Stomach (tissue), 9 donors: ENCODE results near the gene ZBTB7B. TPM values are rescaled to one million over a fixed set of nuclear protein-coding genes. Genes with fewer than 3 reads are reported as not detected.

Experiments
- DNase-seq, 2 donors: peaks; one replicate each; pipeline versions ENCODE4 v3.0.0 to v3.0.0-alpha.2; 2013 to 2019
- H3K27ac ChIP-seq, 5 donors: fragments of 200-600 bp in 4 of 5; sonication (generic) in 4 of 5; one replicate each; pipeline ENCODE4 v1.5.1; 2013 to 2019; ENCODE audit warnings: mild to moderate bottlenecking in 1 of 5, moderate library complexity in 1 of 5
- H3K27me3 ChIP-seq, 3 donors: fragments of 200-600 bp; sonication (generic); one replicate each; pipeline ENCODE4 v1.5.1; 2017 to 2019; ENCODE audit warnings: mixed run types in 1 of 3
- H3K36me3 ChIP-seq, 4 donors: fragments of 200-600 bp; sonication (generic); 1 replicate in 3 of 4; 2 replicates in 1 of 4; pipeline ENCODE4 v1.5.1; 2016 to 2019
- H3K4me1 ChIP-seq, 4 donors: fragments of 200-600 bp; sonication (generic); one replicate each; pipeline ENCODE4 v1.5.1; 2016 to 2019
- H3K4me3 ChIP-seq, 4 donors: fragments of 200-600 bp; sonication (generic) in 3 of 4; one replicate each; pipeline ENCODE4 v1.5.1; 2016 to 2019; ENCODE audit warnings: mild to moderate bottlenecking in 1 of 4
- H3K9me3 ChIP-seq, 4 donors: fragments of 200-600 bp; sonication (generic); one replicate each; pipeline ENCODE4 v1.5.1; 2016 to 2019
- EP300 ChIP-seq: sonication (generic); formaldehyde crosslinking; IDR thresholded peaks from one replicate; pipeline ENCODE4 v1.6.1; 2017; ENCODE audit warnings: antibody characterized with exemption
- POLR2A ChIP-seq, 4 donors: fragments of 450-650 bp; IDR thresholded peaks; one replicate each; pipeline ENCODE4 v1.6.1; 2016; ENCODE audit warnings: antibody characterized with exemption in 4 of 4, control low read depth in 2 of 4, mild to moderate bottlenecking in 1 of 4, moderate library complexity in 1 of 4
- POLR2AphosphoS5 ChIP-seq, 3 donors: sonication (generic); formaldehyde crosslinking; IDR thresholded peaks; one replicate each; pipeline ENCODE4 v1.6.1; 2016; ENCODE audit warnings: antibody characterized with exemption in 3 of 3
- WGBS, 5 donors: extraction: QIAGEN DNeasy Blood & Tissue Kit in 3 of 5; methylation state at CpG; one replicate each; pipeline versions ENCODE4 v1.1.5 to v1.1.7; 2013 to 2018; 5-methylcytosine and 5-hydroxymethylcytosine counted together
- intact Hi-C: fragments of 100-400 bp; cut with DNase I; formaldehyde crosslinking; loops from one replicate; pipeline ENCODE4 v1.15.1; 2023; ENCODE audit warnings: low total_unique reads
- polyA plus RNA-seq, 3 donors: library from polyadenylated mRNA; stranded (reverse); fragments of 200-250 nt; gene quantifications; one replicate each; pipeline ENCODE4 v1.2.3, GENCODE V29; 2013
- total RNA-seq, 5 donors: library from RNA; depleted of rRNA; stranded (reverse); fragments of >200 nt; gene quantifications; one replicate each; pipeline versions ENCODE4 v1.1.0 to v1.2.3, GENCODE V29; 2014 to 2016
- TF ChIP-seq, protein P1 (sequence below), 7 experiments: fragments of 450-650 bp in 4 of 7; fragments of 200-600 bp in 3 of 7; sonication (generic) in 3 of 7; IDR thresholded peaks; one replicate each; pipeline ENCODE4 v1.5.1; 2016 to 2019; ENCODE audit warnings: antibody characterized with exemption in 7 of 7, control low read depth in 2 of 7, mild to moderate bottlenecking in 1 of 7
- donor health status: healthy with polysubstance abuse.
- donor health status: Bipolar disorder and iron deficiency.
- donor health status: healthy.

Gene ZBTB7B
- total and polyA plus RNA-seq, 8 donors = 29.6 to 134 (median 38.1) TPM

DNA sequence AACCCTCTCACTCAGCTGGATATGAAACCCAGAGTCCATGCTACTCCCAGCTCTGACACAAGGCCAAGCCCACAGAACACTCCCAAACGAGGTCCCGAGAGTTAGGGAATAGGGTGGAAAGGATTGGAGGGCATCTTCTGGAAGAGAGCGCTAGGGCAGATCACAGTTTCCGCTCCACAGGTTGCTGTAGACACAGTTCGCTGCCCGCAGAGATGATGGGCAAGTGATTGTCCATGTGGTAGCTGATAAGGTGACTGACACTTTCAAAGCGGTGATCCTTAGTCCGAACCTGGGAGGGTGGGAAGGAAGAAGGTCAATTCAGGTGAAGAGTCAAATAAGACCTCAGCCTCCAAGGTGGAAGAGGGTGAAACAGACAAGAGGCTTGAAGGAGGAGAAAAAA is 39.0 kb upstream of the ZBTB7B start:
- WGBS, 5 donors = 68 to 79% (median 74%) methylated on average over 8 of the region's 8 CpGs
- Histone ChIP-seq H3K9me3 (no peaks in the 10 kb centered on the region), H3K27ac (peak overlapping the region in 3 of 5 donors; percentile 10 to 99 (median 98)), H3K4me1 (peaks cover 20 to 78% (median 70%) of the 10 kb centered on the region in 4 donors), H3K4me3 (no peak overlapping the region), H3K36me3 (peaks cover 46 to 72% (median 71%) of the 10 kb centered on the region in 4 donors), H3K27me3 (no peaks in the 10 kb centered on the region)
- DNase-seq = peak in 1 of 2 donors; percentile 3
- no peak for TF ChIP-seq POLR2A (IDR thresholded peaks at IDR 0.05)
- TF ChIP-seq, protein P1, sequence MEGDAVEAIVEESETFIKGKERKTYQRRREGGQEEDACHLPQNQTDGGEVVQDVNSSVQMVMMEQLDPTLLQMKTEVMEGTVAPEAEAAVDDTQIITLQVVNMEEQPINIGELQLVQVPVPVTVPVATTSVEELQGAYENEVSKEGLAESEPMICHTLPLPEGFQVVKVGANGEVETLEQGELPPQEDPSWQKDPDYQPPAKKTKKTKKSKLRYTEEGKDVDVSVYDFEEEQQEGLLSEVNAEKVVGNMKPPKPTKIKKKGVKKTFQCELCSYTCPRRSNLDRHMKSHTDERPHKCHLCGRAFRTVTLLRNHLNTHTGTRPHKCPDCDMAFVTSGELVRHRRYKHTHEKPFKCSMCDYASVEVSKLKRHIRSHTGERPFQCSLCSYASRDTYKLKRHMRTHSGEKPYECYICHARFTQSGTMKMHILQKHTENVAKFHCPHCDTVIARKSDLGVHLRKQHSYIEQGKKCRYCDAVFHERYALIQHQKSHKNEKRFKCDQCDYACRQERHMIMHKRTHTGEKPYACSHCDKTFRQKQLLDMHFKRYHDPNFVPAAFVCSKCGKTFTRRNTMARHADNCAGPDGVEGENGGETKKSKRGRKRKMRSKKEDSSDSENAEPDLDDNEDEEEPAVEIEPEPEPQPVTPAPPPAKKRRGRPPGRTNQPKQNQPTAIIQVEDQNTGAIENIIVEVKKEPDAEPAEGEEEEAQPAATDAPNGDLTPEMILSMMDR (IDR thresholded peaks at IDR 0.05) = no peak
- no peak for TF ChIP-seq POLR2AphosphoS5 (IDR thresholded peaks at IDR 0.05)
- no peak for TF ChIP-seq EP300
- intact Hi-C loops = loop anchor here (10.0 kb wide), 1 partner anchor 51 kb away; no protein-coding TSS in a partner anchor

DNA sequence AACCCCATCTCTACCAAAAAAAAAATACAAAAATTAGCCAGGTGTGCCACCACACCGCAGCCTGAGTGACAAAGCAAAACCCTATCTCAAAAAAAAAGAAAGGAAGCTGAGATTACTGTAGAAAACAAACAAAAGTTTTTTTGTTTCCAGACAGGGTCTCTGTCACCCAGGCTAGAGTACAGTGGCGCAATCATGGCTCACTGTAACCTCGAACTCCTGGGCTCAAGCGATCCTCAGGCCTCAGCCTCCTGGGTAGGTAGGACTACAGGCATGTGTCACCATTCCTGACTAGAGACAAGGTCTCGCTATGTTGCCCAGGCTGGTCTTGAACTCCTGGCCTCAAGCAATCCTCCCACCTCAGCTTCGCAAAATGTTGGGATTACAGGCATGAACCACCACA is 38.2 kb upstream of the ZBTB7B start:
- H3K36me3 ChIP-seq = peaks cover 39 to 72% (median 69%) of the 10 kb centered on the region in 4 donors

DNA sequence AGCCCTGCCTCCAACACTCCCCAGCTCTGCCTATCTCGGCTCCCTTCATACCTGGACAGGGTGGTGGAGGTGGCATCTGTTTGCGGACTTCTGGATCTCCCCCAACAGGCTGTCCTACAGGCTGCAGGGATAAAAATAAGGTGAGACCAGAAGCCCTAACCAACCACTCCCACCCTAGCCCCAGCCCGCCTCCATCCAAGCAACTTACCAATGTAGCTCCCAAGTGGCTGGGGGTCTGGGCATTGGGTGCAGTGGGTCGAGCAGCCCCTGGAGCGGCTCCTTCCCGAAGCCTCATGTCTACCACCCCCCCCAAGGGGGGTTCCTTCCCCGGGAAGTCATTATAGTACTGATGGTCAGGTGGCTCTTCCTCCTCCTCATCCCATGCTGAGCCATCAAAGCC is 36.5 kb upstream of the ZBTB7B start:
- H3K36me3 ChIP-seq = peaks cover 37 to 74% (median 67%) of the 10 kb centered on the region in 4 donors
- peaks cover 32 to 78% (median 74%) of the 10 kb centered on the region in 4 donors for H3K4me1 ChIP-seq
- no peak for DNase-seq
- H3K9me3 ChIP-seq = no peaks in the 10 kb centered on the region
- no peak for TF ChIP-seq EP300
- TF ChIP-seq POLR2AphosphoS5 (IDR thresholded peaks at IDR 0.05) = no peak
- TF ChIP-seq POLR2A (IDR thresholded peaks at IDR 0.05) = no peak
- TF ChIP-seq, protein P1 (IDR thresholded peaks at IDR 0.05) = no peak
- no peaks in the 10 kb centered on the region for H3K27me3 ChIP-seq
- WGBS, 5 donors = 79 to 94% (median 90%) methylated on average over 6 to 7 of the region's 7 CpGs
- H3K27ac ChIP-seq = peak overlapping the region in 1 of 5 donors; percentile 100
- intact Hi-C loops = loop anchor here (10.0 kb wide), 1 partner anchor 49 kb away; no protein-coding TSS in a partner anchor
- no peak overlapping the region for H3K4me3 ChIP-seq

More for the DNA sequence above, 38.2 kb upstream of the ZBTB7B start:
- intact Hi-C loops = loop anchor here (10.0 kb wide), 1 partner anchor 50 kb away; no protein-coding TSS in a partner anchor
- H3K4me3 ChIP-seq = no peak overlapping the region
- H3K4me1 ChIP-seq = peaks cover 23 to 78% (median 74%) of the 10 kb centered on the region in 4 donors
- no peaks in the 10 kb centered on the region for H3K27me3 ChIP-seq
- H3K27ac ChIP-seq = peak overlapping the region in 2 of 5 donors; percentile 10 to 99
- 66 to 87% (median 76%) methylated on average over 6 of the region's 6 CpGs for WGBS, 5 donors
- H3K9me3 ChIP-seq = no peaks in the 10 kb centered on the region
- DNase-seq = no peak
- TF ChIP-seq POLR2A (IDR thresholded peaks at IDR 0.05) (no peak), POLR2AphosphoS5 (IDR thresholded peaks at IDR 0.05) (no peak), EP300 (no peak)
- TF ChIP-seq, protein P1 (IDR thresholded peaks at IDR 0.05) = no peak

DNA sequence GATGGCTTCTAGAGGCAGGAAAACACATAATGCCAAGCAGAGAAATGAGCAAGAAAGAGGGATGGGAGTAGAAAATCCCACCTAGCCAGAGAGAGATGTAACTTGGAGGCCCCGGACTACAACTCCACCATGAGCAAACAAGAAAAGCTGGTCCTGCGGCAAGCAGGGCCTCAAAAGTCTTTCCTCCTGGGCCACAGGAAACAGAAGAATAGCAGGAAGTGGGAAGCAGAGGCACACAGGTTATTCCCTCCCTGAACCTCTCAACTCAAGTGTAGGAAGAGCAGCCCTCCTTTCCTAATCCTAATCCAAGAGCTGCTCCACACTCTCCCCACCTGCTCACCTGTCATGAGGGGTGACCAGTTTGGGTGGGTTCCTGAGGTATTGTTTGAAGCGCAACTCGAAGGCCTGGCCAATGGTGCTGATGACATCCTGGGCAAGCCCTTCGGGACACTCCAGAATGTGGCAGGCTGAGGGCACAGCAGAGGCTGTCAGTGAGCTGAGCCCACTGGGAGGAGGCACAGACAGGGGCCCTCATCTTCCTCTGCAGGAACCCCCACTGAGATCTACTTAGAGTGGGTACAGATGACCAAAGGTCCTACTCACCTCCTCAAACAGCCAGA is 35.2 kb upstream of the ZBTB7B start:
- H3K27ac ChIP-seq = peak overlapping the region in 4 of 5 donors; percentile 9 to 100 (median 98)
- no peaks in the 10 kb centered on the region for H3K9me3 ChIP-seq
- intact Hi-C loops = loop anchor here (10.0 kb wide), 1 partner anchor 47 kb away; no protein-coding TSS in a partner anchor
- WGBS, 5 donors = 56 to 70% (median 66%) methylated on average over 5 of the region's 5 CpGs
- no peak for DNase-seq
- H3K27me3 ChIP-seq = no peaks in the 10 kb centered on the region
- H3K36me3 ChIP-seq = peaks cover 37 to 74% (median 67%) of the 10 kb centered on the region in 4 donors
- H3K4me3 ChIP-seq = no peak overlapping the region
- TF ChIP-seq POLR2AphosphoS5 (IDR thresholded peaks at IDR 0.05) (no peak), POLR2A (IDR thresholded peaks at IDR 0.05) (no peak), EP300 (no peak)
- TF ChIP-seq, protein P1 (IDR thresholded peaks at IDR 0.05) = no peak
- H3K4me1 ChIP-seq = peaks cover 44 to 86% (median 81%) of the 10 kb centered on the region in 4 donors
